Panc1 (cell line): ENCODE data around the gene NEAT1. TPM values are rescaled to one million over a fixed set of nuclear protein-coding genes. Genes with fewer than 3 reads are reported as not detected.

ENCODE experiments used
- ATAC-seq: fragments of 200-7000 bp; cut with Tn5 transposase; 2 replicates; pipeline ENCODE4 v1.9.1; 2020; ENCODE audit warnings: mild to moderate bottlenecking, moderate library complexity
- BruUV-seq: library from RNA; stranded (reverse); fragments of 400-500 nt; replicated peaks from 2 replicates; lab custom pipeline; 2021; lab: Mats Ljungman, UMichigan
- CTCF ChIA-PET: fragments of 300-600 bp; sonication (Branson Sonifier 250); formaldehyde crosslinking; loops from one replicate; lab custom pipeline; 2022; ENCODE audit warnings: antibody characterized with exemption; lab: Charles Lee
- POLR2A ChIA-PET: fragments of 300-600 bp; sonication (Branson Sonifier 250); formaldehyde crosslinking; loops from one replicate; lab custom pipeline; 2022; ENCODE audit warnings: antibody characterized with exemption; lab: Charles Lee
- DNase-seq: peaks from one replicate; pipeline ENCODE4 v3.0.0-alpha.2; 2010; ENCODE audit warnings: low read depth, low spot score
- H3K27ac ChIP-seq: 2 replicates; pipeline ENCODE4 v1.5.1; 2011; ENCODE audit warnings: mild to moderate bottlenecking, low read length, inconsistent platforms
- H3K27me3 ChIP-seq: fragments of 200-500 bp; sonication (Bioruptor generic); 2 replicates; pipeline ENCODE4 v1.6.0; 2014; ENCODE audit warnings: low read length, inconsistent platforms; ENCODE audit not compliant: control insufficient read depth, insufficient read depth
- H3K36me3 ChIP-seq: fragments of 200-500 bp; sonication (Bioruptor generic); 2 replicates; pipeline ENCODE4 v1.5.1; 2014; ENCODE audit warnings: inconsistent platforms, mild to moderate bottlenecking, low read length, moderate library complexity; ENCODE audit not compliant: control insufficient read depth, insufficient read depth
- H3K4me1 ChIP-seq: 2 replicates; pipeline ENCODE4 v1.5.1; 2011; ENCODE audit warnings: inconsistent platforms, mild to moderate bottlenecking, low read length, moderate library complexity; ENCODE audit not compliant: control insufficient read depth, insufficient read depth
- H3K4me3 ChIP-seq, 2 experiments: 2 replicates each; pipeline ENCODE4 v1.5.1; 2011 to 2012; ENCODE audit warnings: low read depth in 2 of 2, low read length in 2 of 2, mild to moderate bottlenecking in 2 of 2, inconsistent platforms in 1 of 2, moderate library complexity in 1 of 2
- H3K9me3 ChIP-seq: fragments of 200-500 bp; sonication (Bioruptor generic); 2 replicates; pipeline ENCODE4 v1.5.1; 2014; ENCODE audit warnings: low read depth, mild to moderate bottlenecking, inconsistent platforms, low read length, moderate library complexity; ENCODE audit not compliant: control insufficient read depth, insufficient read depth
- POLR2AphosphoS5 ChIP-seq: IDR thresholded peaks from 2 replicates; pipeline ENCODE4 v1.6.1; 2012; ENCODE audit warnings: mild to moderate bottlenecking, low read depth, low read length, moderate library complexity
- SIN3A ChIP-seq: IDR thresholded peaks from 2 replicates; pipeline ENCODE4 v1.6.1; 2012; ENCODE audit warnings: low read depth, mild to moderate bottlenecking, low read length, moderate library complexity, borderline replicate concordance; ENCODE audit not compliant: insufficient read depth
- TCF7L2 ChIP-seq: IDR thresholded peaks from 2 replicates; pipeline ENCODE4 v1.6.1; 2011; ENCODE audit warnings: mild to moderate bottlenecking, low read depth, low read length, inconsistent platforms
- in situ Hi-C: cut with HindIII; loops from 2 replicates; pipeline ENCODE4 v1.10.0; 2016; ENCODE audit warnings: low sequenced_read_pairs, low pct_unique_long_range_greater_than_20kb
- intact Hi-C: fragments of 100-400 bp; cut with micrococcal nuclease; formaldehyde crosslinking; loops from one replicate; pipeline ENCODE4 v1.10.0; 2022; ENCODE audit not compliant: unreplicated experiment
- total RNA-seq: library from RNA; stranded (reverse); gene quantifications from one replicate; pipeline ENCODE4 v1.2.1, GENCODE V29; 2021; ENCODE audit not compliant: unreplicated experiment
- TF ChIP-seq, protein P1 (sequence below), 2 experiments: IDR thresholded peaks; 2 replicates each; pipeline ENCODE4 v1.6.1; 2011 to 2012; ENCODE audit warnings: low read depth in 2 of 2, control low read depth in 1 of 2, low read length in 1 of 2, mild to moderate bottlenecking in 1 of 2, moderate library complexity in 1 of 2; ENCODE audit not compliant: insufficient read depth in 1 of 2
- TF ChIP-seq, protein P2 (sequence below): fragments of 450-650 bp; IDR thresholded peaks from 2 replicates; pipeline ENCODE4 v1.5.1; 2017; ENCODE audit warnings: mild to moderate bottlenecking

Gene NEAT1
- total RNA-seq, 1 experiment from 2014 or later, result 731 TPM

DNA sequence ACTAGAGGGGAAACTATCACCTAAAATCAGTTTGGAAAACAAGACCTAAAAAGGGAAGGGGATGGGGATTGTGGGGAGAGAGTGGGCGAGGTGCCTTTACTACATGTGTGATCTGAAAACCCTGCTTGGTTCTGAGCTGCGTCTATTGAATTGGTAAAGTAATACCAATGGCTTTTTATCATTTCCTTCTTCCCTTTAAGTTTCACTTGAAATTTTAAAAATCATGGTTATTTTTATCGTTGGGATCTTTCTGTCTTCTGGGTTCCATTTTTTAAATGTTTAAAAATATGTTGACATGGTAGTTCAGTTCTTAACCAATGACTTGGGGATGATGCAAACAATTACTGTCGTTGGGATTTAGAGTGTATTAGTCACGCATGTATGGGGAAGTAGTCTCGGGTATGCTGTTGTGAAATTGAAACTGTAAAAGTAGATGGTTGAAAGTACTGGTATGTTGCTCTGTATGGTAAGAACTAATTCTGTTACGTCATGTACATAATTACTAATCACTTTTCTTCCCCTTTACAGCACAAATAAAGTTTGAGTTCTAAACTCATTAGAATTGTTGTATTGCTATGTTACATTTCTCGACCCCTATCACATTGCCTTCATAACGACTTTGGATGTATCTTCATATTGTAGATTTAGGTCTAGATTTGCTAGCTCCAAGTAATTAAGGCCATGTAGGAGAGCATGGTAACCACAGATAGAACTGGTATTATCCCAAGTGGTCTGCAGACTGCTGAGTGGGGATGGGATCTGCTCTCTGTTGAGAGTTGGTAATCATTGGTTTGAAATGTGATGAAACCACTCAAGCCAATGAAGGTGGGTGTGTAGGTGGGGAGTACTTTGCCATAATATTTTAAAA lies 3.6 kb downstream of the NEAT1 start:
- Histone ChIP-seq H3K27ac (peak overlapping the region; percentile 100), H3K9me3 (no peaks in the 10 kb centered on the region), H3K4me1 (peaks cover 46% of the 10 kb centered on the region), H3K36me3 (peaks cover 25% of the 10 kb centered on the region), H3K27me3 (no peaks in the 10 kb centered on the region), H3K4me3 (peak overlapping the region; percentile 91 to 99)
- BruUV-seq, result no TSS peak
- DNase-seq (no peak), ATAC-seq (no peak)
- ChIA-PET POLR2A (interaction anchor here (0.6 kb wide), 1 partner anchor 77 kb away, joined by 3 read pairs; no protein-coding TSS in a partner anchor), CTCF (no interaction called here)
- in situ Hi-C loops (no loop called here), intact Hi-C loops (no loop called here)
- TF ChIP-seq POLR2AphosphoS5 (peak; percentile 65), TCF7L2 (no peak), SIN3A (peak; percentile 57; the same call in 1 of the 2 replicates)
- TF ChIP-seq, protein P1, sequence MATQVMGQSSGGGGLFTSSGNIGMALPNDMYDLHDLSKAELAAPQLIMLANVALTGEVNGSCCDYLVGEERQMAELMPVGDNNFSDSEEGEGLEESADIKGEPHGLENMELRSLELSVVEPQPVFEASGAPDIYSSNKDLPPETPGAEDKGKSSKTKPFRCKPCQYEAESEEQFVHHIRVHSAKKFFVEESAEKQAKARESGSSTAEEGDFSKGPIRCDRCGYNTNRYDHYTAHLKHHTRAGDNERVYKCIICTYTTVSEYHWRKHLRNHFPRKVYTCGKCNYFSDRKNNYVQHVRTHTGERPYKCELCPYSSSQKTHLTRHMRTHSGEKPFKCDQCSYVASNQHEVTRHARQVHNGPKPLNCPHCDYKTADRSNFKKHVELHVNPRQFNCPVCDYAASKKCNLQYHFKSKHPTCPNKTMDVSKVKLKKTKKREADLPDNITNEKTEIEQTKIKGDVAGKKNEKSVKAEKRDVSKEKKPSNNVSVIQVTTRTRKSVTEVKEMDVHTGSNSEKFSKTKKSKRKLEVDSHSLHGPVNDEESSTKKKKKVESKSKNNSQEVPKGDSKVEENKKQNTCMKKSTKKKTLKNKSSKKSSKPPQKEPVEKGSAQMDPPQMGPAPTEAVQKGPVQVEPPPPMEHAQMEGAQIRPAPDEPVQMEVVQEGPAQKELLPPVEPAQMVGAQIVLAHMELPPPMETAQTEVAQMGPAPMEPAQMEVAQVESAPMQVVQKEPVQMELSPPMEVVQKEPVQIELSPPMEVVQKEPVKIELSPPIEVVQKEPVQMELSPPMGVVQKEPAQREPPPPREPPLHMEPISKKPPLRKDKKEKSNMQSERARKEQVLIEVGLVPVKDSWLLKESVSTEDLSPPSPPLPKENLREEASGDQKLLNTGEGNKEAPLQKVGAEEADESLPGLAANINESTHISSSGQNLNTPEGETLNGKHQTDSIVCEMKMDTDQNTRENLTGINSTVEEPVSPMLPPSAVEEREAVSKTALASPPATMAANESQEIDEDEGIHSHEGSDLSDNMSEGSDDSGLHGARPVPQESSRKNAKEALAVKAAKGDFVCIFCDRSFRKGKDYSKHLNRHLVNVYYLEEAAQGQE (IDR thresholded peaks at IDR 0.05; ENCODE audit: insufficient read depth in 1 of 2, low read depth in 2 of 2, low read length in 1 of 2), result no peak
- TF ChIP-seq, protein P2, sequence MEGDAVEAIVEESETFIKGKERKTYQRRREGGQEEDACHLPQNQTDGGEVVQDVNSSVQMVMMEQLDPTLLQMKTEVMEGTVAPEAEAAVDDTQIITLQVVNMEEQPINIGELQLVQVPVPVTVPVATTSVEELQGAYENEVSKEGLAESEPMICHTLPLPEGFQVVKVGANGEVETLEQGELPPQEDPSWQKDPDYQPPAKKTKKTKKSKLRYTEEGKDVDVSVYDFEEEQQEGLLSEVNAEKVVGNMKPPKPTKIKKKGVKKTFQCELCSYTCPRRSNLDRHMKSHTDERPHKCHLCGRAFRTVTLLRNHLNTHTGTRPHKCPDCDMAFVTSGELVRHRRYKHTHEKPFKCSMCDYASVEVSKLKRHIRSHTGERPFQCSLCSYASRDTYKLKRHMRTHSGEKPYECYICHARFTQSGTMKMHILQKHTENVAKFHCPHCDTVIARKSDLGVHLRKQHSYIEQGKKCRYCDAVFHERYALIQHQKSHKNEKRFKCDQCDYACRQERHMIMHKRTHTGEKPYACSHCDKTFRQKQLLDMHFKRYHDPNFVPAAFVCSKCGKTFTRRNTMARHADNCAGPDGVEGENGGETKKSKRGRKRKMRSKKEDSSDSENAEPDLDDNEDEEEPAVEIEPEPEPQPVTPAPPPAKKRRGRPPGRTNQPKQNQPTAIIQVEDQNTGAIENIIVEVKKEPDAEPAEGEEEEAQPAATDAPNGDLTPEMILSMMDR, result no peak

DNA sequence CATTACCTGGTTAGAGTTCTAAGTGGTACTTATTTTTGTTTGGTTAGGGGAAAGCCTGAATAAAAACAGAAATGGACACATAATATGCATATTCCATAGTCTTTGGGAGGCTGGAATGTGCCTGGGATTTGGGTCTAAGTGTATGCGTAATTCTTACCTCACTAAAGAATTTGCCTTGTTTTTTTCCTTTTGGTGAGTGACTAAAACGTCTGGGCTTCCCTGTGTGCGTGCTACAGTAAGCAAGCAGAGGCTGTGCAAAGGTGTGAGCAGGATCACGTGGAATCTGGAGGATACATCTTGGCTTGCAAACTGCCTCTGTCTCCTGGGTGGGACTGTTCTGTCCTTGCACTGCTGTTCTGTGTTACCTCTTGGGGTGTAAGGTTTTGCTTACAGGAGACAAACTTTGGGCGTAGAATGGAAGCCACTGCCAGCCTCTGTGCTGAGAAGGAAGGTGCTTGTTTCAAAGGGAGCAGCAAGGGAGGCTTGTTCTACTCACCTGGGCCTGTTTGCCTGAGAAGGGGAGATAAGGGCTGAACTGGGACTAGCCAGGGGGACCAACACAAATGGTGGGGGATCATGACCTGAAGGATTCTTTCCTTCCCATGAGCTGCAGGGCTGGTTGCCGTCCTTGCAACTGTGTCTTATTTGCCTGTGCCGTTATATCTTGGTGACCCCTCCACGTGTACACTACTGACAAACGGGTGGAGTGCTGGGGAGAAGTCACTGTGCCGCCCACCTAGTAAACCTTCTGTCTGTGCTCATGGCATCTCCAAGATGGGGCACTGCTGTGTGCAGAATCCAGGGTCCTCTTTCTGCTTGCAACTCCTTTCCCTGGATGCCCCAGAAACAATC lies 4.5 kb downstream of the NEAT1 start:
- in situ Hi-C loops, result no loop called here
- H3K4me3 ChIP-seq, result peak overlapping the region; percentile 91 to 99
- peak overlapping the region; percentile 100 for H3K27ac ChIP-seq
- no peak for TF ChIP-seq TCF7L2
- TF ChIP-seq SIN3A, result peak; percentile 73; the same call in 1 of the 2 replicates
- TF ChIP-seq, protein P1 (IDR thresholded peaks at IDR 0.05; ENCODE audit: insufficient read depth in 1 of 2, low read depth in 2 of 2, low read length in 1 of 2), result no peak
- peak; percentile 86; the same call in 1 of the 2 replicates for TF ChIP-seq POLR2AphosphoS5
- TF ChIP-seq, protein P2, result no peak
- no peak for DNase-seq
- peaks cover 48% of the 10 kb centered on the region for H3K4me1 ChIP-seq
- intact Hi-C loops, result no loop called here
- no peaks in the 10 kb centered on the region for H3K27me3 ChIP-seq
- H3K9me3 ChIP-seq, result no peaks in the 10 kb centered on the region
- CTCF ChIA-PET, result no interaction called here
- POLR2A ChIA-PET, result interaction anchor here (0.6 to 1.0 kb wide), 2 partner anchors 11 to 90 kb away, joined by 4 to 12 read pairs; no protein-coding TSS in a partner anchor
- peak; percentile 10 for ATAC-seq
- BruUV-seq, result no TSS peak
- H3K36me3 ChIP-seq, result peaks cover 25% of the 10 kb centered on the region
